ENCODE measurements around the gene KCNK17.

DNA sequence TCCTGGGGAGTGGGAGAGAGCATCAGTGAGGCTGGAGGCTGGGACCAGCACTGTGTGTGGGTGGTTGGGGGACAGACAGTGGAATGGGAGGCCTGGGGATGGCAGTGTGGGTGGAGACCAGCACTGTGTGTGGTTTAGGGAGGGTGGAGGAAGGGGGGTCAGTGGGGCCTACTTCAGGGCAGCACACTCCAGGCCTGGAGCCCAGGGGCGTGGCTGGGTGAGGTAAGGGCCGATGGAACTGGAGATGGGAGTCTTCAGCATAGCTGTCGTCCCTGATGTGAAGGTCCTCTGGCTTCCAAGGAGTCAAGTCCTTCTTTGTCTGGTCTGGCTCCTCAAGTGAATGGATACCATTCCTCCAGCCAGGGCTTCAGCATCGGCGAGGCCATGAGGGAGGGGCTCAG is 18.6 kb downstream of the KCNK17 start:
- TF ChIP-seq CTCF (IDR thresholded peaks at IDR 0.05): no peak
- no peak for TF ChIP-seq POLR2A (IDR thresholded peaks at IDR 0.05)
- TF ChIP-seq EP300 (IDR thresholded peaks at IDR 0.05): no peak

All from sigmoid colon (tissue), 4 donors.